ENCODE data around the gene PIGN.

PIGN gene

DNA sequence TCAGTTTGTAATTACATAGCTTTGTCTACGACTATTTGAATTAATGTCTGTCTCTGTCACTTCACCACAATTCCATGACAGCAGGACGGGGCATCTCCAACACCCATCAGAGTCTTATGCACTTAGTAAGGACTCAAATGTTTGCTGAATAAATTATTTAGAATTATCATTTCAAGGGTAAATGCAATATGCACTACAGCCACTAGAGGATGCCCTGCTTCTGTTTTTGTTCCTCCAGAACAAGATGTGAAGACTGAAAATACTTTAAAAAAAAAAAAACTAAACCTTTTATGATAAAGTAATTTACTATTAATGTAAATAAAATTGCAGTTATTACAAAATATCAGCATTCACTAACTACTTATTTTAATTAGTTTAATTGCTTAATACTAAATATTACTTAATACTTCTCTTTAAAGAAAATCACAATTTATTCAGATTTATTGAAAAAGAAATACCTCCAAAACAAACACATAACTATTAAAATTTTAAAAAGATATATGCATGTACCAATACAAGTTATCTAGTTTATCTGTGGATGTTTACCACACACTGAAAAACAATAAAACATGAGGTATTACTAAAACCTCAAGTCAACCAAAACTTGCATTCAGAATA is 3.2 kb downstream of the PIGN start:
- no peak overlapping the region for H3K27ac ChIP-seq (ENCODE audit: poor library complexity, severe bottlenecking)
- no peak for DNase-seq (ENCODE audit: low spot score)
- no peak for ATAC-seq (ENCODE audit: low read depth)
- no peaks in the 10 kb centered on the region for H3K27me3 ChIP-seq (ENCODE audit: insufficient read depth, poor library complexity, severe bottlenecking)
- no peaks in the 10 kb centered on the region for H3K36me3 ChIP-seq (ENCODE audit: low read depth)
- H3K9me3 ChIP-seq (ENCODE audit: severe bottlenecking), result no peaks in the 10 kb centered on the region
- TF ChIP-seq, protein P1, sequence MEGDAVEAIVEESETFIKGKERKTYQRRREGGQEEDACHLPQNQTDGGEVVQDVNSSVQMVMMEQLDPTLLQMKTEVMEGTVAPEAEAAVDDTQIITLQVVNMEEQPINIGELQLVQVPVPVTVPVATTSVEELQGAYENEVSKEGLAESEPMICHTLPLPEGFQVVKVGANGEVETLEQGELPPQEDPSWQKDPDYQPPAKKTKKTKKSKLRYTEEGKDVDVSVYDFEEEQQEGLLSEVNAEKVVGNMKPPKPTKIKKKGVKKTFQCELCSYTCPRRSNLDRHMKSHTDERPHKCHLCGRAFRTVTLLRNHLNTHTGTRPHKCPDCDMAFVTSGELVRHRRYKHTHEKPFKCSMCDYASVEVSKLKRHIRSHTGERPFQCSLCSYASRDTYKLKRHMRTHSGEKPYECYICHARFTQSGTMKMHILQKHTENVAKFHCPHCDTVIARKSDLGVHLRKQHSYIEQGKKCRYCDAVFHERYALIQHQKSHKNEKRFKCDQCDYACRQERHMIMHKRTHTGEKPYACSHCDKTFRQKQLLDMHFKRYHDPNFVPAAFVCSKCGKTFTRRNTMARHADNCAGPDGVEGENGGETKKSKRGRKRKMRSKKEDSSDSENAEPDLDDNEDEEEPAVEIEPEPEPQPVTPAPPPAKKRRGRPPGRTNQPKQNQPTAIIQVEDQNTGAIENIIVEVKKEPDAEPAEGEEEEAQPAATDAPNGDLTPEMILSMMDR (IDR thresholded peaks at IDR 0.05; ENCODE audit: poor library complexity, severe bottlenecking), result peak; percentile 99
- H3K4me3 ChIP-seq (ENCODE audit: severe bottlenecking), result no peak overlapping the region
- peaks cover 6% of the 10 kb centered on the region for H3K4me1 ChIP-seq (ENCODE audit: insufficient read depth, poor library complexity, severe bottlenecking)

DNA sequence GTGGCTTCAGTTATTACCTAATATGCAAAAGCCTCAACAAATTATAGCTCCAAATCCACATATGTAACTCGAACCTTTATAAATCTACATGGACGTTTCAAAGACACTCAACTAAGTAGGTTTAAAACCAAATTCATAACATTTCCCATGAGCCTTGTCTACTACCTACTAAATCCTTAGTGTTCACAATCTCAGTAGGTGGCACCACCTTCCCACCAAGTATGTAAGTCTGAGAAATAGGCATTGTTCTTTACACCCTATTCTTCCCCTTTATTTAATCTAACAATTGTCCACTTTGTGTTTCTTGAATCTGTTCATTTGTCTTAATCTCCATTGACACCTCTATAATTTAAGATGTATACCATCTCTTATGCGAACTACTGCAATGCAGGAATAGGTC is 4.6 kb downstream of the PIGN start:
- H3K9me3 ChIP-seq (ENCODE audit: severe bottlenecking), result no peaks in the 10 kb centered on the region
- no peaks in the 10 kb centered on the region for H3K36me3 ChIP-seq (ENCODE audit: low read depth)
- no peak for DNase-seq (ENCODE audit: low spot score)
- ATAC-seq (ENCODE audit: low read depth), result no peak
- H3K27ac ChIP-seq (ENCODE audit: poor library complexity, severe bottlenecking), result no peak overlapping the region
- TF ChIP-seq, protein P1 (IDR thresholded peaks at IDR 0.05; ENCODE audit: poor library complexity, severe bottlenecking), result peak; percentile 6
- peaks cover 6% of the 10 kb centered on the region for H3K4me1 ChIP-seq (ENCODE audit: insufficient read depth, poor library complexity, severe bottlenecking)
- H3K27me3 ChIP-seq (ENCODE audit: insufficient read depth, poor library complexity, severe bottlenecking), result no peaks in the 10 kb centered on the region
- H3K4me3 ChIP-seq (ENCODE audit: severe bottlenecking), result no peak overlapping the region

DNA sequence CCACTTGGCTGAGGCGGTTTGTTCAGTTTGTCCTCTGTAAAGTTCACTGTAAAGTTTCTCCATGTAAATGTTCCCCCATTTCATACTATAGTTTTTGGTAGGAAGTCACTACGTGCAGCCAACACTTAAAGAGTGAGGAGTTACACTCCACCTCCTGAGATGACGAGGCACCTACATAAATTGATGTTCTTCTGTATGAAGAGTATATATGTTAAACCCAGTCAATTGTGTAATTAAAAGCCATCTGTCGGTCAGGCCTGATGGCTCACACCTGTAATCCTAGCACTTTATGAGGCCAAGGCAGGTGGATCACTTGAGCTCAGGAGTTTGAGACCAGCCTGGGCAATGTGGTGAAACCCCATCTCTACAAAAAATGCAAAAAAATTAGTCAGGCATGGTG is 7.6 kb downstream of the PIGN start:
- no peaks in the 10 kb centered on the region for H3K4me1 ChIP-seq (ENCODE audit: insufficient read depth, poor library complexity, severe bottlenecking)
- no peak for DNase-seq (ENCODE audit: low spot score)
- H3K9me3 ChIP-seq (ENCODE audit: severe bottlenecking), result no peaks in the 10 kb centered on the region
- TF ChIP-seq, protein P1 (IDR thresholded peaks at IDR 0.05; ENCODE audit: poor library complexity, severe bottlenecking), result no peak
- no peak for ATAC-seq (ENCODE audit: low read depth)
- H3K4me3 ChIP-seq (ENCODE audit: severe bottlenecking), result no peak overlapping the region
- no peaks in the 10 kb centered on the region for H3K36me3 ChIP-seq (ENCODE audit: low read depth)
- no peaks in the 10 kb centered on the region for H3K27me3 ChIP-seq (ENCODE audit: insufficient read depth, poor library complexity, severe bottlenecking)
- H3K27ac ChIP-seq (ENCODE audit: poor library complexity, severe bottlenecking), result no peak overlapping the region

DNA sequence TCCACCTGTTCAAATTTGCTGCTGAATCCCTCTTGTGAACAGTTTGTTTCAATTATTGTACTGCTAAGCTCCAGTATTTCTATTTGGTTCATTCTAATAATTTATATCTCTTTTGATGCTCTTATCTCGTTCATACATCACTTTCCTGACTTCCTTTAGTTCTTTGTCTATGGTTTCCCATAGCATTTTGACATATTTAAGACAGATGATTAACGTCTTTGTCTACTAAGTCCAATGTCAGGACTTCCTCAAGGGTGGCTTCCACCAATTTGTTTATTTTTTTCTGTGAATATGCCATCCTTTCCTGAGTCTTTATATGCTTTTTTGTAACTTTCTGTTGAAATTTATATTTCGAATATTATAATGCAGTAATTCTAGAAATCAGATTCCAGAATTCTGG is 9.6 kb downstream of the PIGN start:
- no peak overlapping the region for H3K27ac ChIP-seq (ENCODE audit: poor library complexity, severe bottlenecking)
- H3K4me1 ChIP-seq (ENCODE audit: insufficient read depth, poor library complexity, severe bottlenecking), result no peaks in the 10 kb centered on the region
- no peak overlapping the region for H3K4me3 ChIP-seq (ENCODE audit: severe bottlenecking)
- TF ChIP-seq, protein P1 (IDR thresholded peaks at IDR 0.05; ENCODE audit: poor library complexity, severe bottlenecking), result no peak
- no peaks in the 10 kb centered on the region for H3K9me3 ChIP-seq (ENCODE audit: severe bottlenecking)
- no peaks in the 10 kb centered on the region for H3K27me3 ChIP-seq (ENCODE audit: insufficient read depth, poor library complexity, severe bottlenecking)
- DNase-seq (ENCODE audit: low spot score) (no peak), ATAC-seq (ENCODE audit: low read depth) (no peak)
- H3K36me3 ChIP-seq (ENCODE audit: low read depth), result no peaks in the 10 kb centered on the region

DNA sequence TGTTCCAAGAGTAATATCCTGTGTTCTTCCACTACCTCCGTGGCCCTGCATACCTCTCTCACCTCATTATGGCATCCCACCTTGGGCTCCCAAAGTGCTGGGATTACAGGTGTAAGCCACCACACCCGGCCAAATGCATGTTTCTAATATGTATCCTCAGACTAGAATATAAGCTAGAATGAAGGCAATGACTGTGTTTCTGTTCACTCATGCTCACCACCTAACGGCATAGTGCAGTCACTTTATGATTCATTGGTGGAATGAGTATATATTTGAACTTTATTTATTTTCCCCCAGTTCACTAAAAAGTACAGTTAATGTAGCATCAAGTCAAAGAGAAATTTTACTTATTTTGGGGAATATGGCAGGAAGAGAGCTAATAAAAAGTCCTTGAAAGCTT is 11.3 kb downstream of the PIGN start:
- Histone ChIP-seq H3K27ac (ENCODE audit: poor library complexity, severe bottlenecking) (no peak overlapping the region), H3K36me3 (ENCODE audit: low read depth) (no peaks in the 10 kb centered on the region), H3K4me3 (ENCODE audit: severe bottlenecking) (no peak overlapping the region), H3K4me1 (ENCODE audit: insufficient read depth, poor library complexity, severe bottlenecking) (no peaks in the 10 kb centered on the region), H3K27me3 (ENCODE audit: insufficient read depth, poor library complexity, severe bottlenecking) (no peaks in the 10 kb centered on the region), H3K9me3 (ENCODE audit: severe bottlenecking) (no peaks in the 10 kb centered on the region)
- TF ChIP-seq, protein P1 (IDR thresholded peaks at IDR 0.05; ENCODE audit: poor library complexity, severe bottlenecking), result no peak
- DNase-seq (ENCODE audit: low spot score) (no peak), ATAC-seq (ENCODE audit: low read depth) (no peak)
